Stimulated activated CD4-positive, alpha-beta T cell treated with anti-CD3 and anti-CD28 coated beads, Interleukin-15, amount 100 ng/mL, for 24 hours (primary cell): ENCODE measurements around the gene ZNRF2.
"Not testable (repeated sequence)": the region's sequence is repeated elsewhere in the genome, so short reads cannot be mapped to it uniquely, and the experiment has no call there.

Source experiments
- DNase-seq: peaks from one replicate; pipeline ENCODE4 v3.0.0-alpha.2; 2020

The ZNRF2 gene

DNA sequence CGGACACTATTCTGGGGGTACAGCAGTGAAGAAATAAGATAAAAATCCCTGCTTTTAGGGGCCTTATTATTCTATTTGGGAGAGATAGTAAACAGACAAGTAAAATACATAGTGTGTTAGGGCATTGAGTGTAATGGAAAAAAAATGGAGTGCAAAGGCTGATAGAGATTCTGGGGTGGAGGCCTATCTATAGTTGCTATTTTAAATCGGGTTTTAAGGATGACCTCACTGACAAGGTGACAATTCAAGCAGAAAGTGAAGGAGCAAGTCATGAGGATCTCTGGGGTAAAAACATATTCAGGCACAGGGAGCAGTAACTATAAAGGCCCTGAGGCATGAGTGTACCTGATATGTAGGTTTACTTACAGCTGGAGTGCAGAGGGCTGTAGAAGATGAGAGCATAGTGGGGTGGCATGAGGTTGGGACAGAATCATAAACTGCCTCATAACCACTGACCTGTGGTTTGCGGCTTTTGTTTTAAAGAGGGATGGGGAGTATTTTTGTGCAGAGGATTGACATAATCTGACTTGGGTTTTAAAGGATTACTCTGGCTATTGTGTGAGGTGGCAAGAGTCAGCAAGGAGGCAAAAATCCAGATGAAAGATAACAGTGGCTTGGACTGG lies 8.1 kb downstream of the ZNRF2 start:
- not testable (repeated sequence) for DNase-seq

DNA sequence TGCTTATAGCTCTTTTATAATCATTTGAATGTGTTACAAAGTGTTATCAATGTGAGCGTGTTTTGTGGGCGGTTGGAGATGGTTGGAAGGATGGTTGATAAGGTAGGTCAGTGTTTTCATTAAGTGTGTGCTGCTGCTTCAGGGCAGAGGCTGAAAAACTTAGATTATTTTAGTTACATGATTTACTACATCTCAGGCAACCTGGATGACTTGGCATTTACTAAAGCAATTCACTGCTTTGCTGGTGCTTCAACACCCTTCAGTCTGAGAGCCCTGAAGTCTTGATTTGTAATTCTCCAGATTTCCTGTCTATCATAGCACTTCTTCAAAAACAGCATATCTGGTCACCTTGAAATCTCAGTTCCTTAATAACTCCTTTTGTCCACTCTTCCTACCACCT lies 11.9 kb downstream of the ZNRF2 start:
- not testable (repeated sequence) for DNase-seq

DNA sequence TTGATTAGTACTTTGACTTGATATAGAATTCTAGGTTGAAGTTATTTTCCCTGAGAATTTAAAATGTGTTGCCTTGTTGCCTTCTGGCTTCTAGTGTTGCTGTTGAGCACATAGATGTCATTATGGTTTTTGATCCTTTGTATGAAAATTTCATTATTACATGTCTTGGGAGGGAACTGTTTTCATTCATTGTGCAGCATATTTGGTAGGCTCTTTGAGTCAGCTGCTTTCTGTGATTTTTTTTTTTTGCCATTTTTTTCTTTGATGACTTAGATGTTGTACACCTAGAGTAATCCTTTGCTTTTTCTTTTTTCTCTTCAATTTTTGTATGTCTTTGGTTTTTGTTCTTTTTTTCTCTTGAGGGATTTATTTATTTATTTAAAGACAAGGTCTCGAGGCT lies 13.1 kb downstream of the ZNRF2 start:
- not testable (repeated sequence) for DNase-seq

DNA sequence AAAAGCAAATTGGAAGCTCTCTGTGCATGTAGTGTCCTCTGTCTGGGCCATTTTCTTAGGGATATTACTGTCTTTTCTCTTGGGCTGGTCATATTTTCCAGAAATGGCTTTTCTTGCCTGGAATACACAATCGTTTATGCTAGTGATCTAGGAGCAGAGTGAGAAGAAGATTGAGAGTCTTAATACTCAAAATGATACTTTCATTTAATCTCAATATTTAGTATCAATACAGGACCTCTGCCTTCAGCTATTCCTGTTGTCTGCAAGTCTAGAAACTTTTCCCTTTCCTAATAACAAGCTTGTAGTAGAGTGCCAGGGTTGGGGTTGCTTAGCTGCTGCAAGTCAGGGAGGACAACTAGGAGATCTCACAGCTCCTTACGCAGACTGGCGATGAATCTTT lies 14.0 kb downstream of the ZNRF2 start:
- DNase-seq, result not testable (repeated sequence)

DNA sequence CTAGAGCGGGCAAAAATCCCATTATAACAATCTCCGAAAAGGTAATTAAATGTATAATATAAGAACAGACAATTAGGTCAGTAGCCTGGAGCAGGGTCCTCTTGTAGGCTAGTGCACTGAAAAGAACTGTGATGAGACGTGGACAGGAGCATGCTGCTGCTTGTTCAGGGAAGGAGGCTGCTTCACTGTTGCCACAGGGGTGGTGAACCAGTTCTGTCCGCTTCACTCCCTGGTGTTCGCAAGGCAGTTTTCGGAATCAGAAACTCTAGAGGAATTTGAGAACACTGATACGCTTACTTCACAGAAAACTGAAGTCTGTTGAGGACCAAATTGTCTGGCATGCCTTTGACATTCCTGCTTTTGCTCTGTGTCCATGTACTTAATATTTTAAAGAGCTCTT lies 17.4 kb downstream of the ZNRF2 start:
- DNase-seq, result no peak

DNA sequence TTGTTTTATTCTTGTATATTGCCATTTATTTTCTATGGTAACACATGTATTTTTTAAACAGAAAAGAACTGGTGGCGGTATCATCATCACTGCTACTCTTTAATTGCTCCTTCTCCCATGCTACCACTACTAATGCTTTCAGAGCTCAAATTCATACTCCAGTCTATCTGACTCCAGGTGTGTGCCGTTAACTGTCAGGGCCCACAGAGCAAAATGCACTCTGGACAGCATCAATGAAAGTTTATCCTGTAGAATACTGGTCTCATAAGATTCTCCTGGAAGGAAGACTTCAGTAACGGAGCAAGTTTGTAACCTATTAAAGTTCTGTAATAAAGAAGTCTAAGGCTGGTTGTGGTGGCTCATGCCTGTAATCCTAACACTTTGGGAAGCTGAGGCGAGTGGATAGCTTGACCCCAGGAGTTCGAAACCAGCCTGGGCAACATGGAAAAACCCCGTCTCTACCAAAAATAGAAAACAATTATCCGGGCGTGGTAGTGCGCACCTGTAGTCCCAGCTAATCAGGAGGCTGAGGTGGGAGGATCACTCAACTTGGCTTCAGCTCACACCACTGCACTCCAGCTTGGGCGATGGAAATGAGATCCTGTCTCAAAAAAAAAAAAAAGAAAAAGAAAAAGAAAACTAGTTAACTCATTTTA lies 18.4 kb downstream of the ZNRF2 start:
- DNase-seq, result no peak

DNA sequence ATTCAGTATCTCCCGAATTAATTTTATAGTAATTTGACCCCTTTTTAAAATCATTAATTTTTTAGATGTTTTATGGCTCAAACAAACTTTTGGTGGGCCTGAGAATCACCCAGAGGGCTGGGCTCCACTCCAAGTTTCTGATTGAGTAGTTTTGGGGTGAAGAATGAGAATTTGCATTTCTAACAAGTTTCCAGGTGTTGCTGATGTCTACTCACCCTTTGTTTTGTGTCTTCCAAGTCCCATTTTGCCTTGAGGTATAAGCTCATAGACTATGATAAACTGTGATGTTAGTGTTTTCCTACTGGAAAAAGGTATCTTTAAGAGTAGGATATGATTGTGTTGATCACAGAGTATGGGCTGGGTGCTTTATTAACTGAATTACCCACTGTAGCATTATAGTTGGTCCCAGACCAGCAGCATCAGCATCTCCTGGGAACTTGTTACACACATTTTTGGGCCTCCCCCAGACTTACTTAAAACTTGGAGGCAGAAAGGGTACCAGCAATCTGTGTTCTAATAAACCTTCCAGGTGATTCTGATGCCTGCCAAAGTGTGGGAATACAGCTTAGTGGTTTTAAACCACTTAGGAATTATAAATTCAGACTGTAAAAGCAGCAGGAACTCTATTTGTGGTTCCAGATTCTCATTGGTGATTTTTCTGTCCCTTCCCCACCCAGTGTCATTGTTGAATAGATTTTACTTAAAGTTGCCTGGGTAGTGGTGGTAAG lies 19.1 kb downstream of the ZNRF2 start:
- no peak for DNase-seq

DNA sequence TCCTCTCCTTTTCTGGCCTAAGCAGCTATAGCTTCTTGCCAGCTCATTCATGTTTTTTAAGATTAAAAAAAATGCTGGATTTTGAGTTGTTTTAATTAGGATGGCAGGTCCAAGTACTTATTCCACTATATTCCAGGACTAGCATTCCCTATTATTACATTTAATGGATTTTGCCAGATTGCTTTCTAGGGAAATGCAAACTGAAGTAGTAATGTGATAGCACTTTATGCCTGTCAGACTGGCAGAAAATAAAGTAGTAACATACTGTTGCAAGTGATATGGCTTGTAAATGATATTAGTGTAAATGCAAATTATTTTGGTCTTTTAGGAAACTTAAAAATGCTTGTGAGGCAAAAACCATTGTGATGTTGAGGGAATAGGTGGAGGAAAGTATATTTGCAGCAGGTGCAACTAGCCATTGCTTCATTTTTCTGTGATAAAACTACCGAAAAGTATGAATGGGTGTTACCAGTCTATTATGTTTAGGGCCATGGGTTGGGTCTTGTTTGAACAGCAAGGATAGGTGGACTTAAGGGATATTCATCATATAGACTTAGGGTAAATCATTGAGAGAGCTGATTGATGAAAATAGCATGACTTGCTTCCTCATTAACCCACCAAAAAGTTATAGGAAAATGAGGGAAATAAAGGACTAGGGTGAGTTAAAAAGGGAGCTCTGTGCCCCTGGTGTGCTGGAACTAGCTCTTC lies 19.9 kb downstream of the ZNRF2 start:
- no peak for DNase-seq

DNA sequence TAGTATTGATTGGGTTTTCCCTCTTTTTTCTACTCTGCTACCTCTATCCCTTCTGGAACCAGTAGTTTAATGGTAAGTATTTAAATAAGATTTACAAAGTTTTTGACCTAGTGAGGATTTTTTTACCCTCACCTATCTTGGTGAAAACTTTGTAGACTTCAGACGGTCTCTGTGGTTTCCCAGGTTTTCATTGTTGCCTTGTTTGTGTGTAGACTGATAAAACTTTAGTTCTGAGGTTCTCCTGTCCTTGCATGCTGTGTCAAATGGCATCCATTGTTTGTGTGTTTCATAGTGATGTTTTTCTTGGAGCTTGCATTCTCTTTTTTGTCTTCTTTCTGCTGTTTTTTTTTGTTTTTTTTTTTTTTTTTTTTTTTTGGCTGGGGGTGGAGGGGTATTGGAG lies 22.6 kb downstream of the ZNRF2 start:
- DNase-seq, result no peak

DNA sequence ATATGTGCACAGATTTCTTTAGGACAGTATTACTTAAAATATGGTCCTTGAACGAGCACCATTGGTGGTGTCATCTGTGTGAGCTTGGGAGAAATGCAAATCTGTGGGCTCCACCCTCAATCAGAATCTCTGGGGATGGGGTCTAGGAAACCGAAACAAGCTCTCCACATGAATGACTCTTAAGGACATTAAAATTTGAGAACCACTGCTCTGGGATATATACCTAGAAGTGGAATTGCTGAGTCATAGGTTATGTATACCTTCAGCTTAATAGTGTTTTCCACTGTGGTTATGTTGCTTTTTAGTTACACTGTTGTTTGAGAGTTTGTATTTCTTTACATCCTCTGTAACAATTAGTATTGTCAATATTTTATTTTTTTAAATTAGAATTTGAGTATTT lies 24.0 kb downstream of the ZNRF2 start:
- no peak for DNase-seq

DNA sequence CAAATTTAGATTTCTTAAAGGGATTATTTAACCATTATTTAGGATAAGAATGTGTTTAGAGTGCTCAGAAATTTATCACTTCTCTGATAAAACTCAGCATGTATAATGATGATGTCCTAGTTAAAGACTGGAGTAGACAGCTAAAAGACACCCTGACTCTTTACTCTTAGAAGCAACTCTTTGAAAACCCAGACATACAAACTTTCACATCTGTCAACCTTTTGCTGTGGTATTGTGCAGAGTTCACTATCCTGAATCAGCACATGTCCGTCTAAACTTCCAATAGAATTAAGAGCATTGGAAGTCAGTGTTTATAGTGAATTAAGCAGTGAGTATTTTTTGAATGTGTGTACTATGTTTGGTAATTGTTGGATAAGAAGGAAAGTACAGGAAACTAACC lies 24.9 kb downstream of the ZNRF2 start:
- no peak for DNase-seq

DNA sequence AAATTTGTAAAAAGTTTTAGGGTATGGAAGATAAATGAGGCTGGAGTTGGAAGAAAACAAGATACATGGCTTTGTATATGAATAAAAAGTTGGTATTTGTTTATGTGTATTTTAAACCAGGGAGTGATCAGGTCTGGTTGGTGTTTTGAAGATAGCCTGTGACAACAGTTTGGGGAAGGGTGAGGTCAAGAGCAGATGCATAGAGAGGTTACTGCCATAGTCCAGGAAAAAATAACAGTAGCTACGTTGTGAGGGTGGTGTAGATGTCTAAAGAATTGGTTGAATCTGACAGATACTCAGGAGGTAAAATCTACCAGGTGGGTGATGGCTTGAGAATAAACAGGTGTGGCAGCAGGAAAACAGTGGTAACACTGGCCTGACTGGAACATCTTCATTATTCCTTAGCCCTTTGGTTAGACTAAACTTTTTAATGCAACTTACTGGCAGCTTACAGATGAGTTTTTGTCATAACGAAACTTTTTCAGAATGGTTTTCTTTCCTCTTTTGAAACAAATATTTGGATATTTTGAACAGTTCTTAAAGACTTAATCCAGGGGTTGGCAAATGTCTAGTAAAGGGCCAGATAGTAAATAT lies 25.5 kb downstream of the ZNRF2 start:
- no peak for DNase-seq

DNA sequence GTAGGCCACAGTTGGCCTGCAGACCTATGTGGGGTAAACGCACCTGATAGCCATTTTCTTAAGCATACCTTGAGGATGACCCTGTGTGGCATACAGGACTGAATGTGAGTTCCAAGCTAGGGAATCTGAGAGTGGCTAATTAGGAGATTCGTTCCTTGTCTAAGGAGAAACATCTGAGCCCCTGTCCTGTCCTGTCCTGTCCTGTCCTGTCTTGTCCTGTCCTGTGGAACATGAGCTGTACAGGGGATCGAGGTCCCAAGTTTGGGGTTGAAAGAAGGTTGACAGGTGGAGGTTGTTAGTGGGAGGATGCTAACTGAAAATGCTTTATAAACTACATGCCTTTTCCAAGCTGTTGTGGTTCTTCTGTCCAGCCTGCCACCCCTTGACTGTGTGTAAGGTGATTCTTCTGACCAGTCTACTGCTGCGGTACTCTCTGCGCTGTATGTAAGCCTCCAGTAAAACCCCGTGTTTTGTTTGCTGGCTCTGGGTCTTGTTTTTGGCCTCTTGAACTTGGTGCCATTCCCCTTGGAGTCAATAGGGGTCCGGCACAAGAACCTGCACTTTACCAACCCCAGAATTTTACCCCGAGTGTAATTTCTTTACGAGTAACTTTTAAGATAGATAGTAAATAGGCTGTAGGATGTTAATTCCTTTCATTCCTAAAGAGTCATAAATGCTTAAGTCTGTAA lies 26.4 kb downstream of the ZNRF2 start:
- DNase-seq, result no peak

DNA sequence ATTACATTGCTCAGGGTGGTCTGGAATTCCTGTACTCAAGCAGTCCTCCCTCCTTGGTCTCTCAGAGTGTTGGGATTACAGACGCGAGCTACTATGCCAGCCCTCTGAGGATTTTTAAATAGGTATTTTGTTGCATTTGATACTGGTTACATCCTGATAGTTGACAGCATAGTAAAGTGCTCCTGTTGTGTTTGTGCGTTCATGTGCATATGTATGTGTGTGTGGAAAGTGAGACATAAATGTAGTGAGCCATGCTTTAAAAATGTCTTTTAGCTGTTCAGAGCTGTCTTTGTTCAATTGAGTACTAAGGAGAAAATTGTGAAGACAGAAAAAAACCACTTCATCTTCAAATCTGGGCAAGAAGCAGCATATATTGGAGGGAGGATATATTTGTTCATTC lies 27.8 kb downstream of the ZNRF2 start:
- DNase-seq, result no peak

DNA sequence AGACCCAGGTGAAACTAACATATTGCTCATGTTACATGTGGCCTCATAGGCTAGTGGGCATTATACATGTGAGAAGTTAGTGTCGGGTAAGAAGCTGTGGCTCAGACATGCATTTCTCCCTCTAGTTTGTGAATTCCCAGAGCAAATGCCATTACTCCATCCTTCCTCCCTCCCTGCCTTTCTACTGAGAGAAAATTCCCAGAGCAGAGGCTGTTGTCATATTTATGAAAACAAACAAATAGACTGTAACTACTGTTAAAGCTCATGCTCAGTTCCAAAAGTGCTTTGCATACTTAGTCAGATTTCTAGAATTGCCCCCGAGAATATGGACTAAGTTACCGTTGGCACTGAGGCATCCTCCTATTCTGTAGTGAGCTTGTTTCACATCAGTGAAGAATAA lies 29.0 kb downstream of the ZNRF2 start:
- no peak for DNase-seq

DNA sequence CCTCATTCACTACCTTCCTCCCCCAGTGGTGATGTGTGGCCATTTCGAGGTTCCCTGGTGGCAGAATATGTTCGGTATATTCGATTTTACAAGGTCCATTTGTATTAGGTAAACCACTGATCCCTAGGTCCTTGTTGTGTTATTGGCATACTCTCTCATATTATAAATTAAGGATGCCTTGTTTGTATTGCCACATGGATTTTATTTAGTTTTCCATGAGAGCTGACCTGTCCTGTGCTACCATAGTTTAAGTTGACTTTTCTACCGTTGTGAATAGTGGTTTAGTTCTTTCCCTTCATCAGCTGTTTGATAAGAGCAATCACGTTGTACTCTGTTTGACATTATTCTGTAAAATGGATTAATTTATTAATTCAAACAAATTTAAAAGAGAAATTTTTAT lies 29.4 kb downstream of the ZNRF2 start:
- DNase-seq, result no peak

DNA sequence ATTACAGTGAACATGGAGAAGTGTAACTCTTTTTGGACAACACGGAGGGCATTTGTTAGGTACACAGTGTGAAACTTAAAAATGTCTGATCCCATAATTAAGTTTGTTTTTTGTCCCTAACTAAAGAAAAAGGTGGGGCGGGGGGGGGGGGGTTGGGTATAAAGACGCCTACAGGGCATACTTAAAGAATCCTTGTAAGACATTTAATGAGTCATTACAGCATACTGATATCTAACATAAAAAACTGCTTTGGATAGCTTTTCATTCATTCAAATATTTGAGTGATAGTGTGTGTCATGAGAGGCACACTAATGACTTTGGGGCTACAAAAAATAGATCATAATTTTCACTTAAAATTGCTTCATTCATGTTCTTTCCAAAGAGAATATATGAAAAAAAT lies 31.2 kb downstream of the ZNRF2 start:
- no peak for DNase-seq

DNA sequence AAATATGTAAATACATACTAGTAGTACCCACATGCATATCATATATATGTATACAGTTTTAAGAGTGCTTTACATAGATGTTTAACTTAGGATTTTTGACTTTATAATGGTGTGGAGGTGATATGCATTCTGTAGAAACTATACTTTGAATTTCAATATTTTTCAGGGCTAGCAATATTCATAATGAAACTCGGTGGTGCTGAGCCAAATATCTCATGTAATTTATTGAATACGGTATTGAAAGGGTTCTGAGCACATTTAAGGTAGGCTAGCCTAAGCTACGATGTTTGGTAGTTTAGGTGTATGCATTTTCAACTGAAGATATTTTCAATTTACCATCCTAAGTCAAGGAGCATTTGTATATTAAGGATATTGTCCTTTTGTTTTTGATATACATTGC lies 36.0 kb downstream of the ZNRF2 start:
- DNase-seq, result no peak

DNA sequence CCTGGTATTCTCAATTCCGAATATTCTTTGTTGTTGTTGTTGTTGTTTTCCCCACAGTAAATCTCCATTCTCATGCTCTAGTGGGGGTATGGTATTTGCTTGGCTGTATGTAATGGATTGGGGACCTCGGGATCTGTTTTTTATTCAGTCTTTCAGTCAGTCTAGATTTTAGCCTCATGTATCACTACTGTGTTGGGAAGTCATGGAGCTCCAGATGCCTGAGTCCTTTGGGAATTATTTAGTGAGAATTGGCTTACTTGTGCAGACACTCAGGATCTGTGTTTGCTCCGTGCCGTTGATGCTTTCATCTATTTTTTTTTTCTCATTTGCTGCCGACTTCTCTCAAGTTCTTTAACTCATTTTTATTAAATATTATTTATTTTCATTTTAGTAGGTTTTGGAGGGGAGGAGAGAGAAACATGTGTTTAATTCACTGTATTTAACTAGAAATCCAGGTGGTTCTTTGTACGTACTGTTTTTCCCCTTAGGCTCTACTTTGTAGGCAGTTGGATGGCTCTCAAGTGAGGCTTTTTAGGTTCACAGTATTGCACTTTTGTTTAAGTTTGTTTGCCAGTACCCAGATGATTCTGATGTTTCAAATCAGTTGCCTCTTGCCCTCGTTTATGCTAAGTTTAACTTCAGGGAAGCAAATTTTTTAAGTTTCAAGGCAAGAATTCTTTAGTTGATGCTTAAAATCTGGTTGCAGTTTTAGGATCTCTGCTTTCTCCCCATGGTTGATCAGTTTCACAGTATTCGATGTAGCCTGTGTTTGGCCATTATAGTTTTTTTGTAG lies 36.9 kb downstream of the ZNRF2 start:
- no peak for DNase-seq

DNA sequence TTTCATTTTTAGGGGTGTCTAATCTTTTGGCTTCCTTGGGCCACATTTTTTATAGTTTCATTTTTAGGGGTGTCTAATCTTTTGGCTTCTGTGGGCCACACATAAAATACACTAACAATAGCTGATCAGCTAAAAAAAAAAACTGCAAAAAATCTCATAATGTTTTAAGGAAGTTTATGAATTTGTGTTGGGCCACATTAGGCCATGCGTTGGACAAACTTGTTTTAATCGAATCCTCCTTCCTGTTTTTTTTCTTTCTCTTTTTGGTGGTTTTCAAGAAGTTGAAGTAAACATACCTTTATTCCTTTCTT lies 37.4 kb downstream of the ZNRF2 start:
- no peak for DNase-seq

DNA sequence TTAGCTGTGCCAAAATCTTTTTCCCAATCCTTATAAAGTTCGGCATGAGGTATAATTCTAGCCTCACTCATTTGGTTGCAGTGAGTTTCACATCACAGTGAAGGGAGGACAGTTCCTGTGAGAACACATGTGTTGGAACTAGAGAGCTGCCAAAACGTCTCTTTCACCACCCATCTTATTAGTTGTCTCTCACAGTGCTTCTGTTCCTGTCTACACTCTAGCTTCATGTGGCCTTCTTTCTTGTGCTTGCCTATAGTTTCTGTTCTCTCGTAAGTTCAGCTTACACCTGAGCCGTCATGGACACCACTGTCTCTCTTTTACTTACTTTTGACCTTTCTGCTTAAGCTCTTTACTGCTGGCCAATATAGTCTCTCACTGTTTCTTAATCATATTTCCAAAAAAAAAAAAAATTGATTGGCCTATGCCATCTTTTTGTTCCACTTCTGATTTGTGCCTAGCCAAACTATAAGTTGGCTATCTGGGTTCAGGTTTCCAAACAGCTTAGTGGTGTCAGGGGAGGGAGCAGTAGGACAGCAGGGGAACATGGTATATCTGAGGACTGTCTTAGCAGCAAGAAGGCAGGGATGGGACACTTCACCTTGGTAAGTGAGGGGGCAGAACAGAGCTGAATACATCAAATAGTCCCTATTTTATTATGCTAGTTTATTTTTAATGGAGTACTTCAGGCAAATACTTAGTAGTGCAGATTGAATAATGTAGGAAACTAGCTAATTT lies 38.0 kb downstream of the ZNRF2 start:
- DNase-seq, result no peak

DNA sequence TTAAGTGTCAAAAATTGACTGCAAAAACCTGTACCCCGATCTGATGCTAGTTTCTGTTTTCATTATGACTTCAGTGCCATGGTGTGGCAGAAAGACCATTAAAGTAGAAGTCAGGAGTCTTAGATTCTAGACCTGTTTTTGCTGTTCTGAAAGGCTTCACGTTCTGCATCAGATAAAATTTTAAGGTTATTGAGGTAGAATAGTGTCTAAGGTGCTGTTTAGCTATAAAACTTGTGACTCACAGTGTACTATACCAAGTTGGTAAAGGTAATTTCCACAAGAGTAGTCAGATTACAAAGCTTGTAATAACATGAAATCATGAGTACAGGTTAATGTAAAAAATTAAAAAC lies 38.6 kb downstream of the ZNRF2 start:
- no peak for DNase-seq
